DMS 273 (cell line): ENCODE measurements around the gene ERICH2.
A peak's percentile ranks its signal among the peaks of the same experiment; 100 is the strongest.

Experiments
- DNase-seq: peaks from one replicate; lab custom pipeline; 2025; ENCODE audit not compliant: unreplicated experiment; lab: John Stamatoyannopoulos, UW

The ERICH2 gene

DNA sequence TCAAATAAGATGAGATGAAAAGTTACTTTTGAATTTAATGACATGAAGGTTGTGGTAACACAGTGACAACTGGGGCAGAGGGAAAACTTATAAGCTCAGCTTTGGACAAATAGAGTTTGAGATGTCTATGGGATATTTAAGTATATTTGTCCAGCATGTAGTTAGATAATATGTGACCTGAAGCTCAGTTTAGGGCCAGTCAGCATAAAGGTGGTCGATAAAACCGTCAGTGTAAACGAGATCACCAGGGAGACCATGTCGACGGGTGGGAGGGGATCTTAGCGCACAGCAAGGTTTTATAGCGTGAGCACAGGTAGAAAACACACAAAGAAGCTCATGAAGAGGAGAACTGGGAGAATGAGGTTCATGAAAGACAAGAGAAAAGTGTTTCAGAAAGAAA, 7.4 kb upstream of the ERICH2 start:
- no peak for DNase-seq

DNA sequence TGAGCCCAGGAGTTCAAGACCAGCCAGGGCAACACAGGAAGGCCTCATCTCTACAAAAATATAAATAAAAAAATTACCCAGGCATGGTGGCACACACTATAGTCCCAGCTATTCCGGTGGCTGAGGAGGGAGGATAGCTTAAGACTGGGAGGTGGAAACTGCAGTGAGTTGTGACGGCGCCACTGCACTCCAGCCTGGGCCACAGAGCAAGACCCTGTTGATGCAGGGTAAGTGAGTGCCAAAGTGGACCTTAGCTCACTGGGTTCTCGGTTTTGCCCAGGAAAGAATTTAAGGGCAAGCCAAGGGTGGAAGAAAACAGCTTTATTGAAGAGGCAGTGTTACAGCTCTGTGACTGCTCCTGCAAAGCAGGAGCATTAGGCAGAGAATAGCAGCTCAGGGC, 6.9 kb upstream of the ERICH2 start:
- DNase-seq: no peak

DNA sequence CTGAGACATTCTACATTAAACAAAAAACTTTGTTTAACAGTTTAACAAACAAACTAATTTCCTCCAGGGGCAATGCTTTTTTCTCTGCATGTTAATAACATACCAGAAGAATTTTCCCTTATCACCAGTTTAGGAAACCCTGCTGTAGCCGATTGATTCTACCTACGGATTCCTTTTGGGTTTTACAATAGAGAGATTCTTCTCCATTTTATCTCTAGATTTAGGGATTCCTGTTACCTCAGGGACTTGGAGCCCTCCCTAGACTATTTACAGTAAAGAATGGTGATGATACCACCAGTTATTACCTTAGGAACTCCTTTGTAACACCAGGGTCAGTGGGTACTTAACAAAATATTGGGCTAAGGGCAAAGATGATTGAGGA, 5.3 kb upstream of the ERICH2 start:
- no peak for DNase-seq

- DNase-seq: no peak
Observed at GRCh38 chr2:170766693-170767092, 3.5 kb upstream of the ERICH2 start.

DNA sequence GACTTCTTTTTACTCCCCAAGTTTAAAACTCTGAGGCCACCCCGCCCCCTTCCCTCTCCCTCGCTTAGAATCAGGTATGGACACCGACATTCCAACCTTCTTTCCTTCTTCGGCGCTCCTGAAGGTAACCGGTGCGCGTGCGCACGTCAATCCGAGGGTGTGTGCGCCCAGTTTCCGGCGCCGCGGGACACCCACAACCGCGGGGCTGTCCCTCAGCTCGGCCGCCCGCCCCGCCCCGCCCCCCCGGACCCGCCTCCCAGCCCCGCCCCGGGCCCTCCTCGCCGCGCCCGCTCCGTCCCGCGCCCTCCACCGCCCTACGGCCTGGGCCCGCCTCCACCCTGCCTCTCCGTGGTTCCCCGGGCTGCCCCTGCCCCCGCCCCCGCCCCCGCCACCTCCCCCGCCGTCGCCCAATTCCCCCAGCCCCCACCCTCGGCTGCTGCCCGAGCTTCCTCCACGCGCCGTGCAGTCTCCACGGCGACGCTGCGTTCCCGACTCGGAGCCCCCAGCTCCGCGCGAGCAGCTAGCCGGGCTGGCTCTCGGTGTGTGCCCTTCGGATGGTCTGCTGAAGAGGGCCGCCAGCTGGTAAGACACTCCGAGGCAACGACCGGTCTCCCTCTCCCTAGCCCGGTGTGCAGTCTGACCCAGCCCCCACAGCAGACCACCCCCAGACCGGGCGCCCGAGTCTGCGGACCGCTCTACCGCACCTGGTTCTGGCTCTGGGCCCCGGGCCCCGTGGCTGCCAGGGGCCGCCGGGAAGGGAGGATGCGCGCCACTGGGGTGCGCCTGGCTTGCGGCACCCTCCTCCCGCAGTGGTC, 635 bp downstream of the ERICH2 start:
- peak; percentile 93 for DNase-seq

- DNase-seq: no peak
Observed at GRCh38 chr2:170771421-170771937, 1.3 kb downstream of the ERICH2 start.

DNA sequence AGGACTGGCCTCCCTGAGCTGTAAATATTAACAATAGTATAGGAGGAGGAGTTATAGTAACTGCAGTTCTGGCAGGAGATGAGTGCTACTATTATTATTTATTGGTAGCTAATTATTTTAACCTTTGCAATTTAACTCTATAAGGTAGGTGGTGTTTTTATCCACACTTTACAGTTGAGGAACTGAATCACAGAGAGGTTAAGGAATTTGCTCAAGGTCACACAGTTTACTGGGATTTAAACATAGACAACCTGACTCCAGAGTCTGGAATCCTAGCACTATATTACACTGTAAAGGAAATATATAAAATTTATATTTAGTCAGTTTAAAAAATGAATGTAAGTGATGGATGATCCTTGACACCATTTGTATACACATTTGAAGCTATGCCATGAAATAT, 2.1 kb downstream of the ERICH2 start:
- DNase-seq: no peak

DNA sequence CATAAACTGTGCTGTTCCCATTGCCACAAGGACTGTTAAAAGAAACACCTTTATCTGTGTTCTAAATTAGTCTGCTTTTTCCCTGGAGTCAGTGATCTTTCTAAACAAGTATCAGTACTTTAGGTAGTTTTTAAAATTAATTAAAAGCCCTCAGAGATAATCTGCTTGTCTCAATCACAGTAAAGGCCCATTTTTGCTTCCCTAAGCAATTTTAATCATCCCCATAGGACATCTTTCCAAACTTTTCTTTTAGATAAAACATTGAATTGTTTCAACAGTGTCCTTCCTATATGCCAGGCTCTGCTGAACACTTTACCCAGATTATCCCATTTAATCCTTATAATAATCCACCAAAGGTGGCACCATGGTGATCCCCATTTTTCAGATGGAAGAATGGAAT, 3.9 kb downstream of the ERICH2 start:
- DNase-seq: no peak

DNA sequence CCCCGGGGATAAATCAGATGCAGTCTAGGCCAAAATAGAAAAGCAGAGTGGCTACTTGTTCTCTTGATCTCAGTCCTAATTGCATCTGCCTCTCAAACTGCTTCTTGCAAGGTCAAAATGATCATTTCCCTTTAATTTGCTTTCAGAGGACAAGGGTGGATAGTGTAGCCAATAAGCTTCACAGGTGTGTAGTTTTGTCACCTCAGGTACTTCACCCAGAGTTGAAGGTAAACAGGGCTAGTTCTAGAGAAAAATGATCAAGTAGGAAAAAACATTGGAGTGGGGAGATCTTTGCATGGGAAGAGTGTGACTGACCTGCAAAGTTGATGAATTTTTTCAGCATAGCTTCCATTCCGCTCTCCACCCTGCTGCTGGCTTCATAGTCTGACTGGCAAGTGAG, 8.7 kb downstream of the ERICH2 start:
- no peak for DNase-seq

DNA sequence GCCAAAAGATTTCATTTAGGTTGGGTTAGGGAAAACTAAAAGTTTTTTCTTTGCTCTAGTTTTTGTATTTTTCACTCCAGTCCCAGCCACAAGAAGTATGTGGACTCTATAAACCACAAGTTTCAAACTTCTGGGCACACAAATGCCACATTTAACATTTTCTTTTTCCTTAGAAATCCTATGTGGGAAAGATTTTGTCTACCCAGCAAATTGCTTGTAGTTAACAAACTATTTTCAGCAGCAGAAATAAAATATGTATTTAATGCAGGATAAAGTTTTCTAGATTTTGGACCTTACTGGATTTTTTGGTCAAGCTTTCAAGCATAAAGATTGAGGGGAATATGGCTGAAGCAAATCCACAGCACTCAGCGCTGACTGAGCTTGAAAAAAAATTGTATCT, 9.1 kb downstream of the ERICH2 start:
- no peak for DNase-seq

DNA sequence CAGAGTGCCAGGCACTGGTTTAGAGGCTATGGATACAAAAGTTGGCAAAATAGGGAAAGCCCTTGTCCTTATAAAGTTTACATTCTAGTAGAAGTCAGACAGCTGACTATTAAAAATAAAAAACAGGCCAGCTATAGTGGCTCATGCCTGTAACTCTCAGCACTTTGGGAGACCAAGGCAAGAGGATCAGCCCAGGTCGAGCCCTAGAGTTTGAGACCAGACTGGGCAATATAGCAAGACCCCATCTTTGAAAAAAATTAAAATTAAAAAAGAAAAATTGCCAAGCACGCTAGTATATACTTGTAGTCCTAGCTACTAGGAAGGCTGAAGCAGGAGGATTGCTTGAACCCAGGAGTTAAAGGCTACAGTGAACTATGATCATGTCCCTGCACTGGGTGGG, 12.5 kb downstream of the ERICH2 start:
- no peak for DNase-seq

DNA sequence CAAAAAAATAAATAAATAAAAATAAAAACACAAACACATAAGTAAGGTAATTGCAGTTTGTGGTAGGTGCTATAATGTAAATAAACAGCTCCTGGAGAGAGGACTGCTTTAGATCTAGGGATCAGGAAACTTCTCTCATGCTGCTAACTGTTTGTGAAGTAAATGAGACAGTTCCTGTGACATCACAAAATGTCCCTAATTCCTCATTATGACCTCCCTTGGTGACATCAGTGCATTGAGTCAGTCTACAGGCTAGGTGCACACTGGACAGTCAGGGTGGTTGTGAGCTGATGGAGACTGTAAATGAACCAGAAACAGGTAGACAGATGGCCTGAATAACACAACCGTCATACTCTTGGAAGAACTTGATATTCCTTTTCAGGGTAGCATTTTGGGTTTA, 13.4 kb downstream of the ERICH2 start:
- no peak for DNase-seq

- DNase-seq: no peak
Observed at GRCh38 chr2:170798996-170799395, 28.8 kb downstream of the ERICH2 start.

DNA sequence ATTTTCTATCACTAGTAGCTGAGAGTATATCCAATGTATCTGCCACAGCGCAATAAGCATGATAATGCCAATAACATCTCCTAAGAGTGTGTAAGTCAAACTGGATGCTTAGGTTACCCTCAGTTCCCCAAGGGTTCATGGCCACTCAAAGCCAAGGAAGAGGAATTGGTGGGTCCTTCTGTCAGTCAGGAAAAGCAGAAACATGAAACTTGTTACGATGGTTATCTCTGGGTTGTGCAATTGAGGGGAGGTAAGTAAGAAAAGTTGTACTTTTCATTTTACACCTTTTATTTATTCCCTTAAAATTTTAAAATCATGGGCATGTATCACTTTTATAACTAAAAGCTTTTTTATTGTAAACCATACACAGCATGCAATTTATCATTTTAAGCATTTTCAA, 36.4 kb downstream of the ERICH2 start:
- DNase-seq: no peak

DNA sequence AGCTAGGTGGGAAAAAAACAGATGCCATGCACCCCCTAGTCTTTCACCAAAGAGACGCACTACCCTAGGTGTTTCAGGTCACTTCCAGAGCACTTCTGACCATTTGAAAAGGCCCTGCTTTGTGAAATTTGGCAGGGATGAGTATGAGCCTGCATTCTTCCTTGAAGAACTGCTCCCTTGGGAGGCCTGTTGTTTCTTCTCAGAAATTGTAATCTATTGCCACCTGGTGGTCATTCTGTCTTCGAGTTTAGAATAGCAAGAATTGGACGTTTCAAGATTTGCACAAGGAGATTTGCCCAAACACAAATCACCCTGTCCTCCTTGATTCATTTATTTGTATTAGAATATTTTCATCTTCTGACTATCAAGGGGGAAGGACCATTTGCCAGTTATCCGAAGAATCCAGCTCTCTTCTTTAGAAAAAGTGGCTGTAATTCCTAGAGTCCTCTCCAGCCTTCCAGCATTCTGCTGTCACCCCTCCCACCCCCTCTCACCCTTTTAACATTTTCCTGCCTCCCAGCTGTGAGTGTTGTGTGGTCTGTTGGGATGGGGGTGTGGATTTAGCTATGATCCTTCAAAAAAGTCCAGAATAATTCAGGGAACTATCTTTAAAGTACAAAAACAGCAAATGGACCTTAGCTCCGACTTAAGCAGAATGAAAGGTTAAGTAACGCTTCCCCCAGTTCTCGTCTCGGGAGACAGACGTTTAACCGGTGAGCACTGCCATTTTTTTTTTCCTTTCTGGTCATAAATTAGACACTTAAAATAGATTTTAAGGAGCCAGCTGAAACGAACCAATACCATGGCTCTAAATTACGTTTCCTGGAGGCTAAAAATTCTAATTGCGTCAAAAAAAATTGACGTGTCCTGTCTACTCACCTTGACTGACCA, 42.8 kb downstream of the ERICH2 start:
- DNase-seq: peak; percentile 95

DNA sequence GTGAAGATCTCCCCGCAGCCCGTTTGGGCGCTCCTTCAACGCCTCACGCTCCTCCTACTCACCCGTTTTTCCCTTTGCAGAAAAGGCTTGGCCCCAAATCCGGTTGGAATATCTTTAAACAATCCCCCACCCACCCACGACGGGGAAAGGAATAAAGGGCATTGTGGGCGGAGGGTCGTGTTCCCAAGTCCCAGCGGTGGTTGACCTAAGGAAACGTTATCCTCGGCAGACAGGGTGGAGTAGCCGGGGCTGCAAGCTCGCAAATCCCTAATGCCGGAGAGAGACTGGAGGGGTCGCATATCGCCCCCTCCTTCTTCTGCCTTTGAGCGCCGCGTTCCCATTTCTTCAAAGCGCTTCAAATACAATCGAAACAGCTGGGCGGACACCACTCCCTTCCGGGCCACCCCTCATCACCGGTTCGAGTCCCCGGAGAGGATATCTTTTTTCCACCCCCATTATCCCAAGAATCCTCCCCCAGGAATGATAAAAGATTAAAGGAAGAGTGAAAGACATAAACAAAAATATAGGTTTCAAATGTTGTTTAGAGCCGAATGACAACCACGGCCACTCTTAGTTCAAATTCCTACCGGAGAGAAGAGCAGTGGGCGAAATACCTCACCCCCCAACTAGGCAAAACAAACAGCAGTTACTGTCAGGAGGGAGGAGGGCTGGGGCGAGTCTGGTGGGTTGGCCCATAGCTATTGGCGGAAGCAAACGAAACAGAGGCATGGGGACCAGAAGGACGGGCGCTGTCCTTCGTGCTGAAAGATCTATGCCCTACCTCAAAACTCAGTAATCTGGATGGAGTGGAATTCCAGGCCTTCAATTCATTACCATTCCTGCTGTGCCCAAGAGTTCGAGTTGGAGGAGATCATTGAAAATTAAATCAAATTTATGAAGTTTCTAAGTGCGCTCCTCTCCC, 43.7 kb downstream of the ERICH2 start:
- DNase-seq: peak; percentile 17

- no peak for DNase-seq
Observed at GRCh38 chr2:170814533-170815230, 44.5 kb downstream of the ERICH2 start.

- no peak for DNase-seq
Observed at GRCh38 chr2:170815311-170815710, 45.1 kb downstream of the ERICH2 start.

- peak; percentile 94 for DNase-seq
Observed at GRCh38 chr2:170815746-170816503, 45.7 kb downstream of the ERICH2 start.
